CD14-positive monocyte (primary cell): ENCODE data around the gene CELF4. TPM values are rescaled to one million over a fixed set of nuclear protein-coding genes. Genes with fewer than 3 reads are reported as not detected.

Experiments used
- DNase-seq, 3 donors: peaks; one replicate each; pipeline ENCODE4 v3.0.0-alpha.2; 2011 to 2022
- H2AFZ ChIP-seq: 2 replicates; pipeline ENCODE4 v1.6.0; 2012; ENCODE audit warnings: mild to moderate bottlenecking, low read depth, low read length, inconsistent platforms; ENCODE audit not compliant: insufficient read depth, poor library complexity, severe bottlenecking
- H3K27ac ChIP-seq, 2 donors: 1 replicate in 1 of 2; 2 replicates in 1 of 2; pipeline ENCODE4 v1.5.1; 2012 to 2013; ENCODE audit warnings: low read length in 2 of 2, control low read depth in 1 of 2, inconsistent platforms in 1 of 2, low read depth in 1 of 2, mild to moderate bottlenecking in 1 of 2
- H3K27me3 ChIP-seq, 2 donors: one replicate each; pipeline versions ENCODE4 v1.6.0 to v1.6.1; 2011 to 2013; ENCODE audit warnings: low read length in 2 of 2; ENCODE audit not compliant: control insufficient read depth in 2 of 2, insufficient read depth in 2 of 2
- H3K36me3 ChIP-seq, 2 donors: replicated peaks in 1 of 2; 1 replicate in 1 of 2; 2 replicates in 1 of 2; pipeline versions ENCODE4 v1.5.1 to v1.6.1; 2012 to 2013; ENCODE audit warnings: low read length in 2 of 2, control low read depth in 1 of 2, inconsistent platforms in 1 of 2, mild to moderate bottlenecking in 1 of 2; ENCODE audit not compliant: insufficient read depth in 2 of 2, control insufficient read depth in 1 of 2
- H3K4me1 ChIP-seq, 2 donors: 1 replicate in 1 of 2; 2 replicates in 1 of 2; pipeline versions ENCODE4 v1.5.1 to v1.6.1; 2012 to 2013; ENCODE audit warnings: low read length in 2 of 2, control low read depth in 1 of 2, inconsistent platforms in 1 of 2, mild to moderate bottlenecking in 1 of 2, moderate library complexity in 1 of 2; ENCODE audit not compliant: insufficient read depth in 2 of 2, control insufficient read depth in 1 of 2
- H3K4me2 ChIP-seq: replicated peaks from 2 replicates; pipeline ENCODE3; 2012; ENCODE audit warnings: low read length, moderate library complexity, mild to moderate bottlenecking; ENCODE audit not compliant: poor library complexity, severe bottlenecking; ENCODE audit errors: extremely low read depth
- H3K4me3 ChIP-seq, 3 experiments: fragments of 200-600 bp in 1 of 3; sonication (generic) in 1 of 3; replicated peaks in 1 of 3; 1 replicate in 2 of 3; 2 replicates in 1 of 3; pipeline ENCODE4 v1.5.1; 2011 to 2013; ENCODE audit warnings: low read length in 3 of 3, mild to moderate bottlenecking in 3 of 3, control low read depth in 2 of 3, low read depth in 2 of 3, inconsistent platforms in 1 of 3, moderate library complexity in 1 of 3
- H3K79me2 ChIP-seq: 2 replicates; pipeline ENCODE4 v1.6.0; 2012; ENCODE audit warnings: mild to moderate bottlenecking, control low read depth, inconsistent platforms, low read length, moderate library complexity; ENCODE audit not compliant: insufficient read depth
- H3K9ac ChIP-seq: 2 replicates; pipeline ENCODE4 v1.6.0; 2017; ENCODE audit warnings: low read length, mild to moderate bottlenecking; ENCODE audit not compliant: insufficient read depth, poor library complexity, severe bottlenecking
- H3K9me3 ChIP-seq, 2 donors: replicated peaks in 1 of 2; 1 replicate in 1 of 2; 2 replicates in 1 of 2; pipeline versions ENCODE4 v1.5.1 to v1.6.1; 2012 to 2013; ENCODE audit warnings: low read length in 2 of 2, control low read depth in 1 of 2; ENCODE audit not compliant: control insufficient read depth in 1 of 2, insufficient read depth in 1 of 2
- H4K20me1 ChIP-seq: 2 replicates; pipeline ENCODE4 v1.6.0; 2012; ENCODE audit warnings: mild to moderate bottlenecking, low read length, control low read depth, moderate library complexity; ENCODE audit not compliant: insufficient read depth
- H3K27ac Mint-ChIP-seq, 7 donors: one replicate each; pipeline ENCODE4 v1.8.0; 2020; ENCODE audit warnings: mild to moderate bottlenecking in 7 of 7, mixed read lengths in 7 of 7, moderate library complexity in 6 of 7, inconsistent platforms in 2 of 7
- H3K27me3 Mint-ChIP-seq, 3 donors: one replicate each; pipeline ENCODE4 v1.8.0; 2021 to 2022; ENCODE audit warnings: low read depth in 3 of 3, mild to moderate bottlenecking in 3 of 3, mixed read lengths in 3 of 3, moderate library complexity in 3 of 3, inconsistent platforms in 1 of 3
- H3K36me3 Mint-ChIP-seq, 2 donors: one replicate each; pipeline ENCODE4 v1.8.0; 2020; ENCODE audit warnings: mixed read lengths in 2 of 2, inconsistent platforms in 1 of 2, mild to moderate bottlenecking in 1 of 2
- H3K4me1 Mint-ChIP-seq: one replicate; pipeline ENCODE4 v1.8.0; 2020; ENCODE audit warnings: mild to moderate bottlenecking, mixed read lengths
- H3K4me3 Mint-ChIP-seq, 2 donors: one replicate each; pipeline ENCODE4 v1.8.0; 2020; ENCODE audit warnings: mild to moderate bottlenecking in 2 of 2, mixed read lengths in 2 of 2, moderate library complexity in 1 of 2
- H3K9me3 Mint-ChIP-seq, 7 donors: one replicate each; pipeline ENCODE4 v1.8.0; 2020 to 2022; ENCODE audit warnings: mixed read lengths in 7 of 7, mild to moderate bottlenecking in 6 of 7, moderate library complexity in 6 of 7, inconsistent platforms in 2 of 7
- CTCF ChIP-seq: fragments of 200-600 bp; IDR thresholded peaks from one replicate; pipeline ENCODE4 v1.8.0; 2022; ENCODE audit warnings: antibody characterized with exemption, mild to moderate bottlenecking
- WGBS: methylation state at CpG from one replicate; pipeline ENCODE4 v1.1.5; 2013; ENCODE audit warnings: missing lambda C conversion rate; ENCODE audit not compliant: insufficient coverage; 5-methylcytosine and 5-hydroxymethylcytosine counted together
- intact Hi-C, 2 donors: fragments of 100-400 bp; cut with micrococcal nuclease; formaldehyde crosslinking; loops; one replicate each; pipeline versions ENCODE4 v1.15.0 to v1.15.1; 2023
- polyA plus RNA-seq, 3 donors: library from polyadenylated mRNA; depleted of rRNA in 1 of 3; unstranded in 2 of 3; stranded (reverse) in 1 of 3; fragments of 300-500 nt in 2 of 3; fragments of >200 nt in 1 of 3; fragmentation: Illumina TruSeq in 2 of 3; gene quantifications; 1 replicate in 2 of 3; 2 replicates in 1 of 3; pipeline ENCODE4 v1.2.3, GENCODE V29; 2012 to 2021

Gene CELF4
- polyA plus RNA-seq, 3 donors = not detected

GRCh38 chr18:37448946-37449345 is 116.7 kb downstream of the CELF4 start:
- Mint-ChIP-seq H3K9me3 (peaks cover 0 to under 1% (median 0%) of the 10 kb centered on the region in 7 donors), H3K27me3 (peaks cover 2 to 9% (median 7%) of the 10 kb centered on the region in 3 donors), H3K27ac (no peak overlapping the region), H3K4me3 (no peak overlapping the region), H3K36me3 (no peaks in the 10 kb centered on the region), H3K4me1 (no peaks in the 10 kb centered on the region)
- Histone ChIP-seq H3K4me1 (no peaks in the 10 kb centered on the region), H4K20me1 (no peaks in the 10 kb centered on the region), H3K4me2 (no peak overlapping the region), H3K27me3 (no peaks in the 10 kb centered on the region), H3K9me3 (no peaks in the 10 kb centered on the region), H3K79me2 (no peaks in the 10 kb centered on the region), H3K36me3 (no peaks in the 10 kb centered on the region), H3K27ac (no peak overlapping the region), H2AFZ (no peak overlapping the region), H3K9ac (no peak overlapping the region), H3K4me3 (no peak overlapping the region)
- intact Hi-C loops = no loop called here
- no peak for DNase-seq
- WGBS = 96% methylated on average over 3 of the region's 4 CpGs
- TF ChIP-seq CTCF = no peak

GRCh38 chr18:37447962-37448888 is 117.4 kb downstream of the CELF4 start:
- no peak overlapping the region for H3K4me3 ChIP-seq
- H3K79me2 ChIP-seq = no peaks in the 10 kb centered on the region
- no peaks in the 10 kb centered on the region for H3K27me3 ChIP-seq
- H3K27ac ChIP-seq = no peak overlapping the region
- H3K4me1 ChIP-seq = no peaks in the 10 kb centered on the region
- Mint-ChIP-seq H3K4me3 (no peak overlapping the region), H3K27ac (no peak overlapping the region), H3K9me3 (peaks cover 0 to 2% (median 0%) of the 10 kb centered on the region in 7 donors), H3K36me3 (no peaks in the 10 kb centered on the region), H3K27me3 (peaks cover 1 to 9% (median 2%) of the 10 kb centered on the region in 3 donors), H3K4me1 (no peaks in the 10 kb centered on the region)
- TF ChIP-seq CTCF = no peak
- H2AFZ ChIP-seq = no peak overlapping the region
- intact Hi-C loops = no loop called here
- no peaks in the 10 kb centered on the region for H3K36me3 ChIP-seq
- WGBS = 88% methylated on average over 21 of the region's 22 CpGs
- no peak overlapping the region for H3K9ac ChIP-seq
- DNase-seq = no peak
- H3K4me2 ChIP-seq = no peak overlapping the region
- no peaks in the 10 kb centered on the region for H3K9me3 ChIP-seq
- H4K20me1 ChIP-seq = no peaks in the 10 kb centered on the region
